OCI-M1 (cell line): ENCODE measurements around the gene IMMP1L.
A peak's percentile ranks its signal among the peaks of the same experiment; 100 is the strongest.

Source experiments
- DNase-seq: peaks from one replicate; lab custom pipeline; 2025; lab: John Stamatoyannopoulos, UW

IMMP1L gene

GRCh38 chr11:31474083-31474482 is 35.3 kb downstream of the IMMP1L start:
- no peak for DNase-seq

- DNase-seq = no peak
Observed at GRCh38 chr11:31464436-31464835, 45.0 kb downstream of the IMMP1L start.

GRCh38 chr11:31455177-31455576 is 54.2 kb downstream of the IMMP1L start:
- DNase-seq = no peak

- no peak for DNase-seq
Observed at GRCh38 chr11:31450841-31451240, 58.6 kb downstream of the IMMP1L start.

- no peak for DNase-seq
Observed at GRCh38 chr11:31449040-31449439, 60.4 kb downstream of the IMMP1L start.

- DNase-seq = no peak
Observed at GRCh38 chr11:31445621-31446020, 63.8 kb downstream of the IMMP1L start.

- no peak for DNase-seq
Observed at GRCh38 chr11:31443802-31444201, 65.6 kb downstream of the IMMP1L start.

GRCh38 chr11:31442086-31442485 is 67.3 kb downstream of the IMMP1L start:
- DNase-seq = no peak

- DNase-seq = no peak
Observed at GRCh38 chr11:31441296-31441695, 68.1 kb downstream of the IMMP1L start.

- DNase-seq = no peak
Observed at GRCh38 chr11:31437742-31438435, 71.5 kb downstream of the IMMP1L start.

- DNase-seq = no peak
Observed at GRCh38 chr11:31433851-31434250, 75.6 kb downstream of the IMMP1L start.

- DNase-seq = no peak
Observed at GRCh38 chr11:31424652-31425051, 84.8 kb downstream of the IMMP1L start.

- DNase-seq = no peak
Observed at GRCh38 chr11:31422703-31423102, 86.7 kb downstream of the IMMP1L start.

GRCh38 chr11:31421820-31422219 is 87.6 kb downstream of the IMMP1L start:
- no peak for DNase-seq

GRCh38 chr11:31419669-31420068 is 89.8 kb downstream of the IMMP1L start:
- peak; percentile 33 for DNase-seq

- peak; percentile 36 for DNase-seq
Observed at GRCh38 chr11:31419138-31419537, 90.3 kb downstream of the IMMP1L start.

GRCh38 chr11:31417816-31418215 is 91.6 kb downstream of the IMMP1L start:
- no peak for DNase-seq

- no peak for DNase-seq
Observed at GRCh38 chr11:31417357-31417756, 92.1 kb downstream of the IMMP1L start.

- DNase-seq = no peak
Observed at GRCh38 chr11:31415435-31415834, 94.0 kb downstream of the IMMP1L start.

- no peak for DNase-seq
Observed at GRCh38 chr11:31414338-31414737, 95.1 kb downstream of the IMMP1L start.

- no peak for DNase-seq
Observed at GRCh38 chr11:31412946-31413345, 96.5 kb downstream of the IMMP1L start.

- no peak for DNase-seq
Observed at GRCh38 chr11:31408201-31408600, 101.2 kb downstream of the IMMP1L start.

- DNase-seq = no peak
Observed at GRCh38 chr11:31404614-31405013, 104.8 kb downstream of the IMMP1L start.

GRCh38 chr11:31397239-31397834 is 112.1 kb downstream of the IMMP1L start:
- peak; percentile 64 for DNase-seq
